Stimulated activated CD8-positive, alpha-beta memory T cell treated with anti-CD3 and anti-CD28 coated beads, Interleukin-2, amount 100 ng/mL, for 1 hour (primary cell): ENCODE results near the gene CTSS.
"Not testable (repeated sequence)": the region's sequence is repeated elsewhere in the genome, so short reads cannot be mapped to it uniquely, and the experiment has no call there.

Source experiments
- DNase-seq, 2 donors: peaks; one replicate each; pipeline ENCODE4 v3.0.0-alpha.2; 2020; ENCODE audit warnings: low read depth in 2 of 2

Gene CTSS

GRCh38 chr1:150765296-150765976, at the start of gene CTSS:
TSS of gene CTSS (minus strand) at chr1:150765778. CDS start at chr1:150764763, 1,015 bp downstream.
- no peak for DNase-seq

- no peak for DNase-seq
These were observed 47.6 kb upstream of the CTSS start for GRCh38 chr1:150813028-150813707.

GRCh38 chr1:150810958-150811659, 45.5 kb upstream of the CTSS start:
- no peak for DNase-seq

- DNase-seq, result no peak
These were observed 44.1 kb upstream of the CTSS start for GRCh38 chr1:150809651-150810050.

- DNase-seq, result no peak
These were observed 43.3 kb upstream of the CTSS start for GRCh38 chr1:150808846-150809245.

GRCh38 chr1:150808121-150808520, 42.5 kb upstream of the CTSS start, which contains the start of gene CTSK:
TSS of gene CTSK (minus strand) at chr1:150808260. CDS start at chr1:150806805, 1,455 bp downstream.
- DNase-seq, result no peak

GRCh38 chr1:150807249-150808023, 41.9 kb upstream of the CTSS start:
- DNase-seq, result no peak

- DNase-seq, result no peak
These were observed 40.3 kb upstream of the CTSS start for GRCh38 chr1:150805899-150806298.

GRCh38 chr1:150804671-150805070, 39.1 kb upstream of the CTSS start:
- DNase-seq, result no peak

GRCh38 chr1:150799089-150799488, 33.5 kb upstream of the CTSS start:
- DNase-seq, result no peak

GRCh38 chr1:150798525-150798924, 32.9 kb upstream of the CTSS start:
- no peak for DNase-seq

GRCh38 chr1:150796374-150796773, 30.8 kb upstream of the CTSS start:
- DNase-seq, result no peak

- not testable (repeated sequence) for DNase-seq
These were observed 28.2 kb upstream of the CTSS start for GRCh38 chr1:150793778-150794177.

GRCh38 chr1:150793221-150793620, 27.6 kb upstream of the CTSS start:
- no peak for DNase-seq

GRCh38 chr1:150791585-150791984, 26.0 kb upstream of the CTSS start:
- DNase-seq, result no peak

GRCh38 chr1:150789396-150789795, 23.8 kb upstream of the CTSS start:
- no peak for DNase-seq

- DNase-seq, result no peak
These were observed 23.4 kb upstream of the CTSS start for GRCh38 chr1:150788946-150789345.

- DNase-seq, result no peak
These were observed 21.9 kb upstream of the CTSS start for GRCh38 chr1:150787455-150787854.

- DNase-seq, result no peak
These were observed 14.9 kb upstream of the CTSS start for GRCh38 chr1:150780510-150780909.

GRCh38 chr1:150778409-150778808, 12.8 kb upstream of the CTSS start:
- DNase-seq, result no peak

- DNase-seq, result no peak
These were observed 12.0 kb upstream of the CTSS start for GRCh38 chr1:150777544-150777943.

GRCh38 chr1:150775931-150776505, 10.4 kb upstream of the CTSS start:
- not testable (repeated sequence) for DNase-seq
